ENCODE results near the gene TERF2IP. TPM values are rescaled to one million over a fixed set of nuclear protein-coding genes. Genes with fewer than 3 reads are reported as not detected.

Gene TERF2IP
- total and polyA plus RNA-seq, 2 of the 13 experiments (the other 11 are each of a cell fraction or from before 2014, with no cell fraction given): 26.4 to 50.2 TPM

DNA sequence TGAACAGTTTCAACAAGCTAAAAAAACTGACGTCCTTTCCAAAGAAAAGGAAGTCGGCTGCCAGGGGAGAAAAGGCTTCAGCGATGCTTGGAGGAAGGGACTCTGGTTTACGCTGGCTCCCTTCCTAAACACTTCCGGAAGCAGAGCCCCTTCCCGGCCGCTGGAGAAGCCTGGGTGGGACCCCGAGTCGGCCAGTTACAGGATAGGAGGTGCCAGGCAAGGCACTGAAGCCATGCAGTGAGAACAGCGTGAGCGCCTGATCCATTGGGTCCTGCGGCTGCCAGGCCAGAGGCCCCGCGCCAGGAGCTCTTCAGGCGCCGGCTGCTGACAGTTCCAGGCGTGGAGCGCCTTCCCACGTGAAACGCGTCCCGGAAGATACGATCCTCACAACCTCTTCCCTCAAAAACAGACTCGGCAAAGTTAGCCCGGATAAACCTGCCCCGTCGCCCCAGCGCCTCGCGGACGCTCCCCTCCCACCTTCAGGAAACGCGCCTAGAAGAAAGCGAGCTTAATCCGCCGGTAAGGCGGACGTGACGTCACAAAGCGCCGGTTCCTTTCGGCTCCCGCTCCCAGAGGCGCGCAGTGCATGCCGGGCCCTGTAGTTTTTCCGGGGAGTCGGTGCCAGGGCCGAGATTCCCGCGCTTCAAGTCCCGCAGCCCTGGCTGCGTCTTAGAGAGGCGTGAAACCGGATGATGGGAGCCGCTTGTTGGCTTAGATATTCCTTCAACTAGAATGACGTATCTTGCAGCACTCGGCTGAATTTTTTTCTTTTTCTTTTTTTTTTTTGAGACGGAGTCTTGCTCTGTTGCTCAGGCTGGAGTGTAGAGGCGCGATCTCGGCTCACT is 24.6 kb upstream of the TERF2IP start, which contains the start of gene ADAT1 (continued):
- TF ChIP-seq, protein P1, sequence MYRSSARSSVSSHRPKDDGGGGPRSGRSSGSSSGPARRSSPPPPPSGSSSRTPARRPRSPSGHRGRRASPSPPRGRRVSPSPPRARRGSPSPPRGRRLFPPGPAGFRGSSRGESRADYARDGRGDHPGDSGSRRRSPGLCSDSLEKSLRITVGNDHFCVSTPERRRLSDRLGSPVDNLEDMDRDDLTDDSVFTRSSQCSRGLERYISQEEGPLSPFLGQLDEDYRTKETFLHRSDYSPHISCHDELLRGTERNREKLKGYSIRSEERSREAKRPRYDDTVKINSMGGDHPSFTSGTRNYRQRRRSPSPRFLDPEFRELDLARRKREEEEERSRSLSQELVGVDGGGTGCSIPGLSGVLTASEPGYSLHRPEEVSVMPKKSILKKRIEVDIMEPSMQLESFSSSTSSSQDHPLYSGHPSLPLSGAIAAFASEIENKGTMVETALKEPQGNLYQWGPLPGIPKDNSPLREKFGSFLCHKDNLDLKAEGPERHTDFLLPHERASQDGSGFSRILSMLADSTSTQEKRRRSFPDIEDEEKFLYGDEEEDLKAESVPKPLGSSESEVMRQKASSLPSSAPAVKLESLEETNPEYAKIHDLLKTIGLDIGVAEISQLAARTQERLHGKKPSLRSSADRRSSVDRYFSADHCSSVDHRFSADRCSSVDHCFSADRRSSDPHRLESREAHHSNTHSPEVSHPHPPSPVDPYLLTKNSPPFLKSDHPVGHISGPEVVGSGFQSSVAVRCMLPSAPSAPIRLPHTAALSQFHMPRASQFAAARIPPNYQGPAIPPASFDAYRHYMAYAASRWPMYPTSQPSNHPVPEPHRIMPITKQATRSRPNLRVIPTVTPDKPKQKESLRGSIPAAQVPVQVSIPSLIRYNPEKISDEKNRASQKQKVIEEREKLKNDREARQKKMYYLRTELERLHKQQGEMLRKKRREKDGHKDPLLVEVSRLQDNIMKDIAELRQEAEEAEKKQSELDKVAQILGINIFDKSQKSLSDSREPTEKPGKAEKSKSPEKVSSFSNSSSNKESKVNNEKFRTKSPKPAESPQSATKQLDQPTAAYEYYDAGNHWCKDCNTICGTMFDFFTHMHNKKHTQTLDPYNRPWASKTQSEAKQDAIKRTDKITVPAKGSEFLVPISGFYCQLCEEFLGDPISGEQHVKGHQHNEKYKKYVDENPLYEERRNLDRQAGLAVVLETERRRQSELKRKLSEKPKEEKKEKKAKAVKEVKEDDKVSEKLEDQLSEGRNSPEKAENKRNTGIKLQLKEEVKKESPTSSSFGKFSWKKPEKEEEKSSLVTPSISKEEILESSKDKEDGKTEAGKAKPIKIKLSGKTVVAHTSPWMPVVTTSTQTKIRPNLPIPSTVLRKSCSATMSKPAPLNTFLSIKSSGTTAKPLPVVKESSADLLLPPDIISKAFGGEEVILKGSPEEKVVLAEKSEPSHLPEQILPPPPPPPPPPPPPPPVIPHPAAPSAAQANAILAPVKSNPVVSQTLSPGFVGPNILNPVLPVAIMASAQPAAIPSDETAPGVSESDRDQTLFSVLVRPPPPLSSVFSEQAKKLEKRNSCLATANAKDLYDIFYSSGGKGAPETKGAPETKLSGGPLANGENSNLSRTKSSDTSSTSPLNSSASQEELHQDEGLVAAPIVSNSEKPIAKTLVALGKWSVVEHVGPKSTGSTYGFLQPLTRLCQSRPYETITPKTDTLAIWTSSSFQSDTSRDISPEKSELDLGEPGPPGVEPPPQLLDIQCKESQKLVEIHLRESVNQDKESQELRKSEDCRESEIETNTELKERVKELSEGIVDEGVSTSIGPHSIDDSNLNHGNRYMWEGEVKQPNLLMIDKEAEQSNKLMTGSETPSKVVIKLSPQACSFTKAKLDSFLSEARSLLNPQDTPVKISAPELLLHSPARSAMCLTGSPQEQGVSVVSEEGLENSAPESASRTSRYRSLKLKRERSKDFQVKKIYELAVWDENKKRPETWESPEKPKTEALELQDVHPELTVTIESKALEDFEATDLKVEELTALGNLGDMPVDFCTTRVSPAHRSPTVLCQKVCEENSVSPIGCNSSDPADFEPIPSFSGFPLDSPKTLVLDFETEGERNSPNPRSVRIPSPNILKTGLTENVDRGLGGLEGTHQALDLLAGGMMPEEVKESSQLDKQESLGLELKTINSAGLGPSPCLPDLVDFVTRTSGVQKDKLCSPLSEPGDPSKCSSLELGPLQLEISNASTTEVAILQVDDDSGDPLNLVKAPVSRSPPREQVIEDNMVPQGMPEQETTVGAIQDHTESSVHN (CRISPR knock-in tag; IDR thresholded peaks at IDR 0.05): no peak; the same call in 1 of the 2 replicates
- TF ChIP-seq MTF1 (CRISPR knock-in tag; IDR thresholded peaks at IDR 0.05) (no peak), U2AF1 (optimal IDR thresholded peaks at IDR 0.05; ENCODE audit: low read depth, low read length) (peak; percentile 51), FOXO1 (CRISPR knock-in tag; IDR thresholded peaks at IDR 0.05) (0 out of 2 replicates have a peak, but pooled peaks have one; percentile 12), AGO1 (IDR thresholded peaks at IDR 0.05; ENCODE audit: low read depth, low read length, poor library complexity, severe bottlenecking) (peak; percentile 90), ZNF547 (CRISPR knock-in tag; IDR thresholded peaks at IDR 0.05) (peak; percentile 78; the same call in 1 of the 2 replicates), ZNF792 (CRISPR knock-in tag; IDR thresholded peaks at IDR 0.05) (peak; percentile 93), AGO2 (optimal IDR thresholded peaks at IDR 0.05; ENCODE audit: low read depth, low read length) (peak; percentile 91), ZIK1 (CRISPR knock-in tag; IDR thresholded peaks at IDR 0.05; ENCODE audit: borderline replicate concordance, low read depth) (peak; percentile 13; the same call in 1 of the 2 replicates), ZNF619 (CRISPR knock-in tag; IDR thresholded peaks at IDR 0.05) (peak; percentile 74; the same call in 1 of the 2 replicates), SMAD3 (CRISPR knock-in tag; IDR thresholded peaks at IDR 0.05) (peak; percentile 95)
- TF ChIP-seq, protein P2, sequence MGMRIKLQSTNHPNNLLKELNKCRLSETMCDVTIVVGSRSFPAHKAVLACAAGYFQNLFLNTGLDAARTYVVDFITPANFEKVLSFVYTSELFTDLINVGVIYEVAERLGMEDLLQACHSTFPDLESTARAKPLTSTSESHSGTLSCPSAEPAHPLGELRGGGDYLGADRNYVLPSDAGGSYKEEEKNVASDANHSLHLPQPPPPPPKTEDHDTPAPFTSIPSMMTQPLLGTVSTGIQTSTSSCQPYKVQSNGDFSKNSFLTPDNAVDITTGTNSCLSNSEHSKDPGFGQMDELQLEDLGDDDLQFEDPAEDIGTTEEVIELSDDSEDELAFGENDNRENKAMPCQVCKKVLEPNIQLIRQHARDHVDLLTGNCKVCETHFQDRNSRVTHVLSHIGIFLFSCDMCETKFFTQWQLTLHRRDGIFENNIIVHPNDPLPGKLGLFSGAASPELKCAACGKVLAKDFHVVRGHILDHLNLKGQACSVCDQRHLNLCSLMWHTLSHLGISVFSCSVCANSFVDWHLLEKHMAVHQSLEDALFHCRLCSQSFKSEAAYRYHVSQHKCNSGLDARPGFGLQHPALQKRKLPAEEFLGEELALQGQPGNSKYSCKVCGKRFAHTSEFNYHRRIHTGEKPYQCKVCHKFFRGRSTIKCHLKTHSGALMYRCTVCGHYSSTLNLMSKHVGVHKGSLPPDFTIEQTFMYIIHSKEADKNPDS (CRISPR knock-in tag; IDR thresholded peaks at IDR 0.05): 0 out of 2 replicates have a peak, but pooled peaks have one; percentile 51
- TF ChIP-seq, protein P3, sequence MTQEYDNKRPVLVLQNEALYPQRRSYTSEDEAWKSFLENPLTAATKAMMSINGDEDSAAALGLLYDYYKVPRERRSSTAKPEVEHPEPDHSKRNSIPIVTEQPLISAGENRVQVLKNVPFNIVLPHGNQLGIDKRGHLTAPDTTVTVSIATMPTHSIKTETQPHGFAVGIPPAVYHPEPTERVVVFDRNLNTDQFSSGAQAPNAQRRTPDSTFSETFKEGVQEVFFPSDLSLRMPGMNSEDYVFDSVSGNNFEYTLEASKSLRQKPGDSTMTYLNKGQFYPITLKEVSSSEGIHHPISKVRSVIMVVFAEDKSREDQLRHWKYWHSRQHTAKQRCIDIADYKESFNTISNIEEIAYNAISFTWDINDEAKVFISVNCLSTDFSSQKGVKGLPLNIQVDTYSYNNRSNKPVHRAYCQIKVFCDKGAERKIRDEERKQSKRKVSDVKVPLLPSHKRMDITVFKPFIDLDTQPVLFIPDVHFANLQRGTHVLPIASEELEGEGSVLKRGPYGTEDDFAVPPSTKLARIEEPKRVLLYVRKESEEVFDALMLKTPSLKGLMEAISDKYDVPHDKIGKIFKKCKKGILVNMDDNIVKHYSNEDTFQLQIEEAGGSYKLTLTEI (CRISPR knock-in tag; conservative IDR thresholded peaks at IDR 0.05): no peak
- TF ChIP-seq, protein P4, sequence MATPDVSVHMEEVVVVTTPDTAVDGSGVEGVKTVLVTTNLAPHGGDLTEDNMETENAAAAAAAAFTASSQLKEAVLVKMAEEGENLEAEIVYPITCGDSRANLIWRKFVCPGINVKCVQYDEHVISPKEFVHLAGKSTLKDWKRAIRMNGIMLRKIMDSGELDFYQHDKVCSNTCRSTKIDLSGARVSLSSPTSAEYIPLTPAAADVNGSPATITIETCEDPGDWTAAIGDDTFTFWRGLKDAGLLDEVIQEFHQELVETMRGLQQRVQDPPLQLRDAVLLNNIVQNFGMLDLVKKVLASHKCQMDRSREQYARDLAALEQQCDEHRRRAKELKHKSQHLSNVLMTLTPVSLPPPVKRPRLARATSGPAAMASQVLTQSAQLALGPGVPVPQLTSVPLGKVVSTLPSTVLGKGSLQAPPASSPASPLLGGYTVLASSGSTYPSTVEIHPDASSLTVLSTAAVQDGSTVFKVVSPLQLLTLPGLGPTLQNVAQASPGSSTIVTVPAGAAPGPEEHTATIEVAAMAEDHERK (CRISPR knock-in tag; IDR thresholded peaks at IDR 0.05; ENCODE audit: low read depth): peak; percentile 53; the same call in 1 of the 2 replicates

All from HepG2 (cell line).